Medulla oblongata (tissue), 1 donor: ENCODE measurements around the gene IVNS1ABP.
A peak's percentile ranks its signal among the peaks of the same experiment; 100 is the strongest.

ENCODE experiments used
- DNase-seq: peaks from one replicate; pipeline ENCODE4 v3.0.0-alpha.2; 2015; ENCODE audit errors: extremely low spot score

IVNS1ABP gene

DNA sequence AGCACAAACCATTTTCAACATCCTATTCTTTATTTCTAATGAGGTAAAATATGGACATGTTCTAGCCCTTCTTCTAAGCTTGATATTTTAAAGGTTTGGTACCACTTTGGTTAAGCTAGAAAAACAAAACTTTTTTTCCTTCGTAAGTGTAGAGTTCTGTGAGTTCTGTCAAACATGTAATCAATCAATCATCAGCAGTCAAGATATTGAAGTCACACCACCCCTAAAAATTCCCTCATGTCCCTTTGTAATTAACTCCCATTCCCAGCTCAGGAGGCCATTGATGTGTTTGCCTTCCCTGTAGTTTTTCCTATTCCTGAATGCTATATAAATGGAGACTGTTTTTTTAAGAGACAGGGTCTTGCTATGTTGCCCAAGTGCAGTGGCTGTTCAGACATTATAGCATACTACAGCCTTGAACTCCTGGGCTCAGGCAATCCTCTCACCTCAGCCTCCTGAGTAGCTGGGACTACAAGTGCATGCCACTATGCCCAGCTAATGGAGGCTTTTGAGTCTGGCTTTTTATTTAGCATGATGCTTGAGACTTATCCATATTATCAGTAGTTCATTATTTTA, 23.0 kb downstream of the IVNS1ABP start:
- no peak for DNase-seq

DNA sequence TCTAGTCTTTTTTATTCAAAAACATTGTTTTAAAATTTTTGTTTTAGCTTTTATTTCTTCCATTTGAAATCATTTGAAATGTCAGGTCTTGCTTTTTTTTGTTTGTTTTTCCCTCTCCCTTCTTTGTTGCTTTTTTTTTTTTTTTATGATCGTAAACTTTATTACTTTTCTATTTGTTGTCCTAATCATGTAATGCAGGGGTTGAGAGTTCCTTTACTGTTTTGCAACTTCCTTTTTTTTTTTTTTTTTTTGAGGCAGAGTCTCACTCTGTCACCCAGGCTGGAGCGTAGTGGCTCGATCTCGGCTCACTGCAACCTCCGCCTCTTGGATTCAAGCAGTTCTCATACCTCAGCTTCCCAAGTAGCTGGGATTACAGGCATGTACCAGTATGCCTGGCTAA, 24.8 kb downstream of the IVNS1ABP start:
- no peak for DNase-seq

DNA sequence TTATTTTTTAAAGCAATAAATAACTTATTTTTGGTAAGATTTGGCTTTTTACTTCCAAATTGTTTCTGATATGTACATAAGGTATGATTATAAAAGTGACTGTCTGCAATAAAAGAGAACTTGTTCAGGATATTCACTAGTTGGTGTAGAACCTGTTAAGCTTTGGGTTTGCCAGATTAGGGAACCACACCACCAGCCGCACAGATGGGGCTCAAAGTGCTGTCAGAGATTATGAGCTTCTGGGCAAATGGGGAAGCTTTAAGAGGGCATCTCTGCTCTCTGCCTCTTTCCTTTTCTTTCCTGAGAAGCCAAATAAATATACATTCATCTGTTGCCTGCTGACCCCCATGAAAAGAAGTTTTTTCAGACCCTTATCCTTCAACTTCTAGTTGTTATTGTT, 25.4 kb downstream of the IVNS1ABP start:
- DNase-seq = peak; percentile 38

DNA sequence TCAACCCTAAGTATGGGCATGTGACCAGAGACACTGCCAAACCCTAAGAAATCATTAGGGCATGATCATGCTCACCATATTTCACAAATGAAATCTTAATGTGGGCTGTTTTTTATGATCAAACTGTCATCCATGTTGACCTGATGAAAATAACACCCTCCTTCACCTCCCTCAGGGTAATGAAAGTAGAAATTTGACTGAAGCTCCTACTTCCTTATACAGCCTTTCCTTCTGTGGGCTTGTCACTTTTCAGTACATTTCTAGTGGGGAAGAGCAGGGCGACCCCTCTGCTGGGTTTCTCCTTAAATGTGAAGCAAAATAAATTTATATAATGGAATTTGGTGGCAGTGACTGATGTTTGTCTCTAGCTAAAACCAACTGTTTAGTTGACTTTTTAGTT, 25.9 kb downstream of the IVNS1ABP start:
- DNase-seq = no peak

DNA sequence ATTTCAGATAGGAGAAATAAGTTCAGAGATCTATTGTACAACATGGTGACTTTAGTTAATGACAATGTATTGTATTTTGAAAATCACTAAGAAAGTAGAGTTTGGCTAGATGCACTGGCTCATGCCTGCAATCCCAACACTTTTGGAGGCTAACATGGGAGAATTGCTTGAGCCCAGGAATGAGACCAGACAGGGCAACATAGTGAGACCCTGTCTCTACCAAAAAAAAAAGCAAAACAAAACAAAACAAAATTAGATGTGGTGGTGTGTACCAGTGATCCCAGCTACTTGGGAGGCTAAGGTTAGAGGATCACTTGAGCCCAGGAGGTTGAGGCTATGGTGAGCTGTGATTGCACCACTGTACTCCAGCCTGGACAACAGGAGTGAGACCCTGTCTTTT, 27.2 kb downstream of the IVNS1ABP start:
- DNase-seq = no peak

DNA sequence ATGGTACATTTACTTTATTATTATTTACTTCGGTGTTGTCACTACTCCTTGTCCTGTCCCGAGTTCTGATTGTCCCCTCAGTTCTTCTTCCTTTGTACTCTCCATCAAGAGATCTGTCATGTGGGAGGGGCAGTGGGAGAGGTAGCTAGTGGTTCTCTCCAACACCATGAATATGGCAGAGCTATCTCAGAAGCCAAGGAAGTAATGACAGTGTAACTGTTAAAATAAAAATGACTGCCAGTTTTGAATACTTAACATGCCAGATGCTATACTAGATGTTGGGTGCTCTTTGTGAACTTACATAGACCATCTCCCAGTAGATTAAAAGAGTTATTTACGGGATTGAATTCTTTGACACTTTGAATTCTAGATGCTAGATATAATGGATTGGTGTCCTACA, 28.6 kb downstream of the IVNS1ABP start:
- no peak for DNase-seq

DNA sequence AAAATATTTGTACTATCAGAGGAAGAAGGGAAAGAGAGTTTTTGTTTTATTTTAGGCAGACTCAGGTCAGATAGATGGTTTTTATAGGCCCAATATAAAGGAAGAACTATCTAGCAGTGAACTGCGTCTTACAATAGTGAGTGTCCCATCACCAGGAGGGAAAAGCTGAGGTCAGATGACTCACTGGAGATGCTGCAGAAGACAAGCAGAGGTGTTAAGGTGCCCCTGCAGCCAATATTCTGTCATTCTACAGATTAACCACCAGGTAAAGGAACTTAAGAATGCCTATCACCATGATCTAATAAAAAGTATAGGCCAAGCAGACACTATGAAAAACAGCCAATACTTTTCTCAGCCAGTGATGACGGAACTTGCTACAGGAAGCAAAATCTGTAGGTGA, 29.6 kb downstream of the IVNS1ABP start:
- DNase-seq = no peak

DNA sequence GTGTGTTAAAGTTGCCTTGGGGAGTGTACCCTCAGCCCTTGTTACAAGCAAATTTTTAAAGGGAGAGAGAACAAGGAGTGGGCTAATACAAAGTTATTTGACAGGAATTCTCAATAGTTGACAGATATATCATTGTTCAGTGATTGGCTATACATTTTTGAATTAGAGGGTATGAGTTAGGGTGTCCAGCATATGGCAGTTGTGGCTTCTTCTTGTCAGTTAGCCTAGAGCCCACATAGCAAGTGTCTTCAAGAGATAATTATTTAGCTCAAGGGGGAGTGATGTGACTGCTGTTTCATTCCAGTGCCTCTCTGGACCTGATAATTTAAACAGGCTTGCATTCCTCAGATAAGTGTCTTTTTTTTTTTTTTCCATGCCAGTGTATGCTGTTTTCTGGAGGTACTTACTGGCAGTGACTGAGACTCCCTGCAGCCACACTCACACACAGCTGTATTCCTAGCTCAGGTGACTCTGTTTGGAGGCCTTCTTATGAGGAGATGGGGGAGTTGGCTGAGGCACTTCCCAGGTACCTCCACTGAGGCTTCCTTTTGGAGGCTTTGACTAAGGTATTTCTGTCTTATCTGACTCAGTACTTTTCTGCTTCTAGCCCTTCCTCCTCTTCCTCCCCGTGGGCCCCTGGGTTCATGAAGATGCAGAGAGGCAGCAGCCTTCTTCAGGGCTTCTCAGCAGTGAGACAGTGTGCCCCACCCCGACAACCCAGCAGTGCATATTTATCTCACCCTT, 32.3 kb downstream of the IVNS1ABP start:
- DNase-seq = no peak

DNA sequence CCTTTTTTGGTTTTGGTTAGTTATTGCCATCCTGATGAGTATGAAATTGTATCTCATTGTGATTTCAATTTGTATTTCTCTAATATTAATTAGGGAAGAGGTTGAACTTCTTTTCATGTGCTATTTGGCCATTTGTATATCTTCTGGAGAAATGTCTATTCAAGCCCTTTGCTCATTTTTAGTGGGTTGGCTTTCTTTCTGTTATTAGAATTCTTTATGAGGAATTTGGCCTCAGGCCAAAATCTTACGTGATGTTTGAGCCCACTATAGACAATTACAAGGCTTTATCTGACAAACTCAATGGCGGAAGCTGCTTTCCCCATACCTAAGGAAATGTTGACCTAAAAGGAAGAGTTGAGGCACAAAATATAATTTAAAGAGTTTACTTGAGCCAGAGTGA, 32.9 kb downstream of the IVNS1ABP start:
- DNase-seq = no peak

DNA sequence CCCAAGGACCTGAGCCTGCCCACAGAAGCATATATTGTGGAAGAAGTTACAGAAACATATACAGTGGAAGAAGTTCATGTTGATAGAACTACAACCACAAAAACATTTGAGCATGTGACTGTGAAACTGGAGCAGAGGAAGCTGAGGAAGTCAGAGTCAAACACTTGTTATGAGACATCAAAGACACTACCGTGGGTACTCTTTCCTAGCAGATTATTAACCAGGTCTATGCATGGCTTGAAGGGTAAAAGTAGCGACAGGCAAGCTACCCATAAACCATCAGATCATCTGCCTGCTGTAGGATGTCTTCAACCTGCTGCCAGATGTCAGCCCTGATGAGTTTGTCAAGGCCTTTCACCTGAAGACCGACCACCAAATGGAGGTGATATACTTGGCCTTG, 35.8 kb downstream of the IVNS1ABP start:
- no peak for DNase-seq

DNA sequence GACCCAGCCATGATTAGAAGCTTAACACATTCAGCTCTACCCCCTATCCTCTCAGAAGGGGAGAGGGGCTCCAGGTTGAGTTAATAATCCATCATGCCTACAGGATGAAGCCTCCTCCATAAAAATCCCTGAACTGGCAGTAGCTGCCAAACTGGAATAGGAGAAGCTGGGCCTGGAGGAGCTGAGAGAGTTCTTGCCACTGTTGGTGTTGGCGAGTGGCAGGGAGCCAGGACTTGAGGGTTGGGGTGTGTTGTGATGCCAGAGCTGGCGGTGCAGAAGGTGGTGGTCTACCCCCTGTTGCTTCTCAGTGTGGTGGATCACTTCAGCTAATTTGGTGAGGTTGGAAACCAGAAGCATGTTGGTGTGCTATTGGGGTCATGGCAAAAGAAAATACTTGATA, 36.5 kb downstream of the IVNS1ABP start:
- no peak for DNase-seq

DNA sequence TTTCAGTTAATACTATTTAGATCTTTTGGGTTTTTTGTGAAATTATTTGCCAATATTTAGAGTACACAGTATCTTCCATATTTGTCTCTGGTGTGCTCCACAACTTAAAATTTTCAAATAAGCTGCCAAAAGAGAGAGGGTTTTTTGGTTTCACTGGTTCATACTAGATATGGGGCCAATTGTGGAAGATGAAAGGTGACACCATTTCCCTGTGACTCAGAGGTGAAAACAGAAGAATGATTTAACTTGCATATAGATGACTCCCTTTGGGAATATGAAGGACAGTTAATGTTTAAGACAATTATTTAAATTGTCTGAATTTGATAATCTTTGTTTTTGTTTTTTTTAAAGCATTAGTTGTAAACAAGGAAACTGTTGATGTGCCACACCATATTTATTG, 37.5 kb downstream of the IVNS1ABP start:
- no peak for DNase-seq

DNA sequence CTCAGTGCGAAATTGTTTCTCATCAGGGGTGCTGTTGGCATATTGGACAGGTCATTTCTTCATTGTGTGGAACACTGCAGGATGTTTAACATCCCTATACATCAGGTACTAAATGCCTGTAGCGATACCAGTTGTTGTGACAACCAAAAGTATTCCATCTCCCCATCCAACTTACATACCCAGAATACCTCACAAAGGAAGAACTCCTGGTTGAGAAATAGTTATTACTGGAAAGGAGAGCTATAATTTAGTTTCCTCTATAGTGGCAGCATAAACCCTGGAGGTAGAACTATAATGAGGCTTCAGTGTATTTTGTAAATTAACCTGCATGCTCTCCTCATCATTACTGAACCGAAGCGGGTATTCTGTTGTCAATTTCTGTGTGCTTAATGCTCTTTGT, 45.1 kb downstream of the IVNS1ABP start:
- DNase-seq = no peak

DNA sequence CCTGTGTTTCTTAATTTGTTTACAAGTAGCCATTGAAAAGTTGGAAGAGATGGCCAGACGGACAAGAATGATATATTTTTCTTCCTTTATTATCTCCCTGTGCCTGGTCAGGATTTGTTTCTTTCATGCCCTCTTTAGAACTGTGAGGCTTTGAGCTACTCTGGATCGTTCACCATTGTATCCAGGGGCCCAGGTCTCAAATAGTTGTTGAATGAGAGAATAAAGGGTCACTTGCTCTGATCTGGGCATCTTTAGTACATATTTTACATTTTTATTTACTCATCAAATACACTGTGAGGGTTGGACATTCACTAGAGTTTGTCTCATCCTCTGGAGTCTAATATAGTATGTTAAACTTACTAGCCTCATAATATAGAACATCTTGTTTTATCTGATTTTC, 48.7 kb downstream of the IVNS1ABP start:
- DNase-seq = no peak

DNA sequence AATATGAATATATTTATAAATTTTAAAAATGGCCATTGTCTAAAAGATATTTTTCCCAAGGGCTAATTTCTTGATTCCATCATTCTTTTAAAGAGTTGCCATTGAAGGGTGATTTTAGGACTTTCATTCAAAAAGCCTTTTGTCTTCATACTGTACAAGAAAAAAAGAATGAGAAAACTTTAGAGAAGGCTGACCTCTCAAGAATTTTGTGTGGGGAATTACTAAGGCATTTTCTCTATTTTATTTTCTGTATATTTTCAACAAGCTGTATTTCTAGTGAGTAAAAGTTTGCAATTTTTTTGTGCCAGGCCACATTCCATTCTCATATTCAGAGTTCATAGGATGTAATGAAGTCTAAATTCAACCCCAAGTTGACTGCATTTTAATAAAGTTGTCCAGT, 49.3 kb downstream of the IVNS1ABP start:
- DNase-seq = no peak

DNA sequence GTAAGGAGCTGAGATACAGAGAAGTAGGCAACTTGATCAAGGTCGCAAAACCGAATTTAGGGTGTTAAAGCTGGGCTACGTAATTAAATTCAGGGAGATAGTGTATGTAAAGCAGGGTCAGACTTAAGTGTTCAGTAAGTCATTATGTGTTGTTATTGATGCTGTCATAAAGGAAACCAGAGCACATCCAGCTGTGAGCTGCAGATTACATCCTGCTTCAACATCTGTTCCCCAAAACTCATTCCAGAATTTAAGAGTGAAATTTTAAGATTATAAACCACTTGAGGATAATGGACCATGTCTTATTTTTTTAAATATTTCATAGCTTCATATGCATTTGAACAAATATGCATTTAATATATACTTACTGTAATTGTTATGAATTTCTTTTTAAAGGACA, 49.7 kb downstream of the IVNS1ABP start:
- no peak for DNase-seq

DNA sequence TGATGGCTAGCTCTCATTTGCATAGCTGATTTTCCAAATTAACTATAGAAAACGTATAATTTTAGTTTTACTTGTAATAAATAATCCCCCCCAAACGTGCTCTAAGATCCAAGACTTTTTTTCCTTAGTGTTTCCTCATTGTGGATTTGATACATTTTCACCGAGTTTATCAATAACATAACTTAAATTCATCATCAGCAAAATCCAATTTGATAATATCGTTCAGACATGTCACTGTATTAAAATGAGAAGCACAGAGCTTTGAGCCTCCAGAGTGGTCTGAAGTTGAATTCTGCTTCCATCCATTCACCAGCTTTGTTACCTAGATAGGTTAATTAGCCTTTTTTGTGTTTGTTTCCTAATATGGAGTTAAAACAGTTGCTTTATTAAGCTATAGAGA, 51.7 kb downstream of the IVNS1ABP start:
- DNase-seq = no peak

DNA sequence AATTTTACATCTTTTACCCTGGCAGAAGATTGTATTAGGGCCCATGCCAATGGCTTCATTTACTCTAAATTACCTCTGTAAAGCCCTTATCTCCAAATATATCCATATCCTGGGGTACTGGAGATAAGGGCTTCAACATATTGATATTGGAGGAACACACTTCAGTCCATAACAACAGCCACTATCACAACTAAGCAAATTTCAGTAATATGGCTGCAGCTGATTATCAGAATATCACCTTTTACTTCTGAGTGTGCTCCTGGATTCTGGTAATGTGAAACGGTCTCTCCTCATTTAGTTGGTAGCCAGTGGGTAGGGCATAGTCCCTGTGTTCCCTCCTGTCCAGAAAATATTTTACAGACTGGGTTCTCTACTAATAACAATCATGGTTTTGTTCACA, 53.3 kb downstream of the IVNS1ABP start:
- DNase-seq = no peak

DNA sequence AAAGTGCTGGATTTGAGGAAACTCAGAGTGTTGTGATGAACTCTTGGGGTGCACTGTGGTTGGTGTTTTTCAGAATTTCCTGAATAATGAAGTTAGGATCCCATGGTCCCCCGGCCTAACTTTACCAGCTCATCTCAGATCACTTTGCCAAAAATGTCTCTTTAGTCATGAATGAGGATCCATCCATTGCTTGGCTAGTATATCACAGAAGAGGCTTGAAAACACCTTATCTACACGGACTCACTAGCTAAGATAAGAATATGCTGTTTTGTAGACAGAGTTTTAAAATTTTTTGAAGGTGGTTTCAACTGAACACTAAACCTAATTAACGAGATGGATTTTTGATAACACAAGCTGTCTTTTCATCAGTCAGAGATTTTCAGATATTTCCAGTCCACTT, 53.8 kb downstream of the IVNS1ABP start:
- no peak for DNase-seq

DNA sequence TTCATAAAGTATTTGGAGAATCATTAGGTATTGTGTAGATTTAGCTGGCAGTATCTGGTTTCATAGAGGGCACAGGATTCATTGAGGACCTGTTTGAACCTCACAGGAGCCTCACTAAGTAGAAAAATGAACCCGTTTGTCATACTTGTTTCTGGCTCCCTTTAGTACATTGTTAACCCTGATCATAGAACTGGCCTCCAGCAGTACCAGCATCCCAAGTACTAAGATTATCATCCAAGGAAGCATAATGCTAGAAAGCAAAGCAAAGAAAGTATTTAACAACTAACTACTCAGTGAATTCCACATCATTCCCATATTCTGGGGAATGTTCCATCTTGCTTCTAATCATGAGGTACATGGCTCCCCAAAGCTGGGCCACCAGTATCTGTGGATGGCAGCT, 54.9 kb downstream of the IVNS1ABP start:
- DNase-seq = no peak

DNA sequence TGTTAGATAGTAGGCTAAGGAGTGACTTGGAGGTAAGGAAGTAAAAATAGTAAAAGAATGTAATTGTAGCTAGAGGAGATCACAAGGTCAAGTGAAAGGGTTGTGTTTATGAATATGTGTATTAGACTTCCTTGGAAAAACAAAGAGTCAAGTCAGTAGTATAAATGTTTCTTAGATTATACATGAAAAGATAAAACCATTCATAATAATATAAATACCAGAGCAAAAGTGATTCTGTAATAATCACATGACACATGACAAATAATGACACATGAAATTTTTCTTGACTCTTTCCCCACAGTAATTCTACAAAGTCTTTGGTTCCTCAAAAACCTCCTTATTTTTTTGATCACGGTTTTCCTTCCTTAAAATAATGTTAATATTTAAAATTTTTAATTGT, 56.4 kb downstream of the IVNS1ABP start:
- no peak for DNase-seq

DNA sequence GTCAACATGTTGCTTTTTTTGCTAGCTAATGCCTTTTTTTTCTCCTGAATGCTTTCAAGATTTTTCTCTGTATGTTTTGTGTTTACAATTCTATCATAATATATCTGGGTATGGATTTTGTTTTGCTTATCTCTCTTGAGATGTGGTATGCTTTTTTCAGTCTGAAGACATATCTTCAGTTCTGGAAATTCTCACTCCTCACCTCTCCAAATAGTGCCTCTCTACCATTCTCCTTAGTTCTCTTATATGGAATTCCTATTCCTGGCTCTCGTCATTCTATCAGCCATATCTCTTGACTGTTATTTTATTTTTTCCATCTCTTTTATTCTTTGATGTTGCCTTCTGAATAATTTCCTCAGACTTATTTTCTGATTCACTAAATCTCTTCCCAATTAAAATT, 58.4 kb downstream of the IVNS1ABP start:
- no peak for DNase-seq

DNA sequence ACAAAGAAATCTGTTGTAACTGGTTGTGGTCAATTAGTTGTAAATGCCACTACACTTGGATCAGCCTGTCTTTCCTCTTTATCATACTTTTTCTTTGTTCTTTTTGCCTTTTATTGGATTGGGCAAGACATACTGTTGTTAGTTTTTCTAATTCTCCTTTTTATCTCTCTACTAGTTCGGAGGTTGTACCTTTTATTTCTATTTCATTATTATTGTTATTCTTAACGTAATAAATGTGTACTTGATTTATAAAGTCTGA, 59.2 kb downstream of the IVNS1ABP start:
- no peak for DNase-seq
